Gastrocnemius medialis (tissue), 4 donors: ENCODE measurements around the gene INPP5A.

Experiments
- CTCF ChIP-seq, 5 experiments: fragments of 450-650 bp in 3 of 5; fragments of 200-600 bp in 2 of 5; sonication (generic) in 2 of 5; IDR thresholded peaks in 4 of 5; conservative IDR thresholded peaks in 1 of 5; 1 replicate in 4 of 5; 2 replicates in 1 of 5; pipeline ENCODE4 v1.5.1; 2016 to 2019; ENCODE audit warnings: antibody characterized with exemption in 5 of 5, mild to moderate bottlenecking in 3 of 5, moderate library complexity in 3 of 5
- POLR2A ChIP-seq, 2 donors: fragments of 450-650 bp; IDR thresholded peaks; one replicate each; pipeline ENCODE4 v1.6.1; 2017; ENCODE audit warnings: antibody characterized with exemption in 2 of 2, mild to moderate bottlenecking in 2 of 2, moderate library complexity in 2 of 2

- no peak for TF ChIP-seq CTCF (IDR thresholded peaks at IDR 0.05 in 4 of 5, conservative IDR thresholded peaks at IDR 0.05 in 1 of 5)
- TF ChIP-seq POLR2A (IDR thresholded peaks at IDR 0.05) = no peak
These were observed 52.6 kb downstream of the INPP5A start for GRCh38 chr10:132590094-132590751.
